Mononuclear cell (primary cell): ENCODE measurements around the gene LGALS9C. TPM values are rescaled to one million over a fixed set of nuclear protein-coding genes. Genes with fewer than 3 reads are reported as not detected.

ENCODE experiments used
- total RNA-seq: library from RNA; depleted of rRNA; stranded (reverse); fragments of >200 nt; gene quantifications from one replicate; pipeline ENCODE4 v1.2.3, GENCODE V29; 2012

Gene LGALS9C
- total RNA-seq, 1 donor, result 0.63 TPM

Other genes starting within 250 kb of the LGALS9C start
- 122 TPM for gene FLII, start 218.1 kb upstream of the LGALS9C start, total RNA-seq
- gene MIEF2, start 216.1 kb upstream of the LGALS9C start, total RNA-seq, result 5.9 TPM
- 33.0 TPM for gene TOP3A, start 161.8 kb upstream of the LGALS9C start, total RNA-seq
- gene SMCR8, start 161.5 kb upstream of the LGALS9C start, total RNA-seq, result 55.6 TPM
- gene SHMT1, start 113.2 kb upstream of the LGALS9C start, total RNA-seq, result 3.1 TPM
- gene EVPLL, start 99.0 kb upstream of the LGALS9C start, total RNA-seq, result not detected
- gene TBC1D28, start 167.6 kb downstream of the LGALS9C start, total RNA-seq, result not detected
- gene FOXO3B, start 205.5 kb downstream of the LGALS9C start, total RNA-seq, result 6.9 TPM